WI38 (cell line): Measurements from ENCODE around the gene DSG3.

Experiments used
- H3K4me3 ChIP-seq: 2 replicates; pipeline ENCODE4 v1.5.1; 2011; ENCODE audit warnings: low read depth, mild to moderate bottlenecking, control low read depth, low read length
- CTCF ChIP-seq: IDR thresholded peaks from 2 replicates; pipeline ENCODE4 v1.5.1; 2012; ENCODE audit warnings: low read depth, mild to moderate bottlenecking, control low read depth, low read length

The DSG3 gene

GRCh38 chr18:31478688-31479087, 31.1 kb downstream of the DSG3 start:
- no peak for TF ChIP-seq CTCF
- H3K4me3 ChIP-seq: no peak overlapping the region

GRCh38 chr18:31482051-31482450, 34.5 kb downstream of the DSG3 start:
- no peak for TF ChIP-seq CTCF
- no peak overlapping the region for H3K4me3 ChIP-seq

GRCh38 chr18:31483396-31483795, 35.9 kb downstream of the DSG3 start:
- H3K4me3 ChIP-seq: no peak overlapping the region

GRCh38 chr18:31484461-31484860, 36.9 kb downstream of the DSG3 start:
- no peak overlapping the region for H3K4me3 ChIP-seq
- no peak for TF ChIP-seq CTCF

More at GRCh38 chr18:31483396-31483795, 35.9 kb downstream of the DSG3 start:
- no peak for TF ChIP-seq CTCF

GRCh38 chr18:31486165-31486564, 38.6 kb downstream of the DSG3 start:
- no peak overlapping the region for H3K4me3 ChIP-seq
- TF ChIP-seq CTCF: no peak

- TF ChIP-seq CTCF: no peak
- H3K4me3 ChIP-seq: no peak overlapping the region
These were observed 39.9 kb downstream of the DSG3 start for GRCh38 chr18:31487246-31488015.

GRCh38 chr18:31489311-31489710, 41.8 kb downstream of the DSG3 start:
- TF ChIP-seq CTCF: no peak
- no peak overlapping the region for H3K4me3 ChIP-seq
